Nephron (organoid): ENCODE data around the gene CHST8.
"Not testable (repeated sequence)": the region's sequence is repeated elsewhere in the genome, so short reads cannot be mapped to it uniquely, and the experiment has no call there.

Experiments
- H3K27ac Mint-ChIP-seq, 3 experiments: 2 replicates each; pipeline ENCODE4 v1.8.0; 2020; ENCODE audit warnings: mixed read lengths in 3 of 3, mild to moderate bottlenecking in 2 of 3, moderate library complexity in 1 of 3
- H3K27me3 Mint-ChIP-seq: 2 replicates; pipeline ENCODE4 v1.8.0; 2021; ENCODE audit warnings: low read depth, mild to moderate bottlenecking, moderate library complexity, mixed read lengths
- H3K36me3 Mint-ChIP-seq: 2 replicates; pipeline ENCODE4 v1.8.0; 2020; ENCODE audit warnings: low read depth, mixed read lengths
- H3K4me1 Mint-ChIP-seq: 2 replicates; pipeline ENCODE4 v1.8.0; 2020; ENCODE audit warnings: mixed read lengths
- H3K4me3 Mint-ChIP-seq, 3 experiments: 2 replicates each; pipeline ENCODE4 v1.8.0; 2020; ENCODE audit warnings: mild to moderate bottlenecking in 3 of 3, mixed read lengths in 3 of 3, moderate library complexity in 2 of 3
- H3K9me3 Mint-ChIP-seq: 2 replicates; pipeline ENCODE4 v1.8.0; 2020; ENCODE audit warnings: mixed read lengths
- TF ChIP-seq, protein P1 (sequence below), 3 experiments: fragments of 200-600 bp; sonication (generic); IDR thresholded peaks; one replicate each; pipeline ENCODE4 v1.5.0; 2021; ENCODE audit warnings: antibody characterized with exemption in 3 of 3; ENCODE audit not compliant: unreplicated experiment in 3 of 3

Gene CHST8

DNA sequence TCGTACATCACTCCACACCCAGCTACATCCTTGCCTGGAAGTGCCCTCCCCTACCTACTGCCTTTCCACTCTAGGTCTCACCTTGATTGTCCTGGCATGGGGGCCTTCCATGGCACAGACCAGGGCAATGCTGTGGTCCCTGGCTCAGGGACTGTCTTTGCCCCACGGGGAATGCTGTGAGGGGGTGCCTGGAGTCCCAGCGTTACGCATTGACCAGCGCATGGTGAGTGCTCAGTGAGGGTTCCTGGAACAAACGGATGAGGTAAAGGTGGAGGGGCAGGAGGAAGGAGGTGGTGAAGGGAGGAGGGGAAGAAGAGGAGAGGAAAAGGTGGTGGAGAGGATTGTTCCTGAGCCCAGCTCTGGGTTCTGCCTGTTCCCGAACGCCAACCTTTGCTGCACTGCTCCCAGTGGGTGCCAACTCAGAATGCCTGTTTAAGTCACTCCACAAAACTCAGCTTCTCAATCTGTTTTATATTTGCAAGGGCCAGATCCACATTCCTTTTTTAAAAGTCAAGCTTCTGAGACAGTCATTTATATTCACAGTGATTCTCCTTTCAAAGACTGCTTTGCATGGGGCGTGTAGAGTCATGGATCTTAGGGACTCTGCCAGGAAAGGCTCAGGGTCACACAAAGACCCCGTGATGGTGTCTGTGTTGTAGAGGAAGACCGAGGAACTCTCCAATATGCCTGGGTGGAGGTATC is 40.8 kb downstream of the CHST8 start:
- no peaks in the 10 kb centered on the region for H3K36me3 Mint-ChIP-seq
- H3K4me1 Mint-ChIP-seq, result no peaks in the 10 kb centered on the region
- TF ChIP-seq, protein P1, sequence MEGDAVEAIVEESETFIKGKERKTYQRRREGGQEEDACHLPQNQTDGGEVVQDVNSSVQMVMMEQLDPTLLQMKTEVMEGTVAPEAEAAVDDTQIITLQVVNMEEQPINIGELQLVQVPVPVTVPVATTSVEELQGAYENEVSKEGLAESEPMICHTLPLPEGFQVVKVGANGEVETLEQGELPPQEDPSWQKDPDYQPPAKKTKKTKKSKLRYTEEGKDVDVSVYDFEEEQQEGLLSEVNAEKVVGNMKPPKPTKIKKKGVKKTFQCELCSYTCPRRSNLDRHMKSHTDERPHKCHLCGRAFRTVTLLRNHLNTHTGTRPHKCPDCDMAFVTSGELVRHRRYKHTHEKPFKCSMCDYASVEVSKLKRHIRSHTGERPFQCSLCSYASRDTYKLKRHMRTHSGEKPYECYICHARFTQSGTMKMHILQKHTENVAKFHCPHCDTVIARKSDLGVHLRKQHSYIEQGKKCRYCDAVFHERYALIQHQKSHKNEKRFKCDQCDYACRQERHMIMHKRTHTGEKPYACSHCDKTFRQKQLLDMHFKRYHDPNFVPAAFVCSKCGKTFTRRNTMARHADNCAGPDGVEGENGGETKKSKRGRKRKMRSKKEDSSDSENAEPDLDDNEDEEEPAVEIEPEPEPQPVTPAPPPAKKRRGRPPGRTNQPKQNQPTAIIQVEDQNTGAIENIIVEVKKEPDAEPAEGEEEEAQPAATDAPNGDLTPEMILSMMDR (IDR thresholded peaks at IDR 0.05; ENCODE audit: unreplicated experiment in 3 of 3), result no peak
- no peak overlapping the region for H3K4me3 Mint-ChIP-seq
- no peak overlapping the region for H3K27ac Mint-ChIP-seq
- peaks cover 21% of the 10 kb centered on the region for H3K27me3 Mint-ChIP-seq
- no peaks in the 10 kb centered on the region for H3K9me3 Mint-ChIP-seq

DNA sequence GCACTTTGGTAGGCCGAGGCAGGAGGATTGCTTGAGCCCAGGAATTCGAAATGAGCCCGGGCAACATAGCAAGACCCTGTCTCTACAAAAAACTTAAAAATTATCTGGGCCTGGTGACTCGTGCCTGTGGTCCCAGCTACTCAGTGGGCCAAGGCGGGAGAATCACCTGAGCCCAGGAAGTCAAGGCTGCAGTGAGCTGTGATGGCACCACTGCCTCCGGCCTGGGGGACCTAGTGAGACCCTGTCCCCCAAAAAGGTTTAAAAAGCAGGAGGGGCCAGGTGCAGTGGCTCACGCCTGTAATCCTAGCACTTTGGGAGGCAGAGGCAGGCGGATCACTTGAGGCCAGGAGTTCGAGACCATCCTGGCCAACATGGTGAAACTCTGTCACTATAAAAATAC is 41.6 kb downstream of the CHST8 start:
- not testable (repeated sequence) for H3K4me1 Mint-ChIP-seq, H3K27ac Mint-ChIP-seq, H3K36me3 Mint-ChIP-seq, H3K4me3 Mint-ChIP-seq, H3K9me3 Mint-ChIP-seq
- peaks cover 29% of the 10 kb centered on the region for H3K27me3 Mint-ChIP-seq

DNA sequence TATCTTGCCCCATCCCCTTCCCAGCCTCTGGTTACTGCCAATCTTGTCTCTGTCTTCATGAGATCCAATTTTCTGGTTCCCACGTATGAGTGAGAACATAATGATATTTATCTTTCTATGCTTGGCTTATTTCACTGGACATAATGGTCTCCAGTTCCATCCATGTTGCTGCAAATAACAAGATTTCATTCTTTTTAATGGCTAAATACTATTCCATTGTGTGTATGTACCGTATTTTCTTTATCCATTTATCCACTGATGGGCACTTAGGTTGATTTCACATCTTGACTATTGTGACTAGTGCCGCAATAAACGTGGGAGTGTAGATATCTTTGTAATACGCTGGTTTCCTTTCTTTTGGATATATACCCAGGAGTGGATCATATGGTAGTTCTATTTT is 43.0 kb downstream of the CHST8 start:
- H3K36me3 Mint-ChIP-seq, result no peaks in the 10 kb centered on the region
- no peak overlapping the region for H3K27ac Mint-ChIP-seq
- no peak overlapping the region for H3K4me3 Mint-ChIP-seq
- no peaks in the 10 kb centered on the region for H3K4me1 Mint-ChIP-seq
- H3K9me3 Mint-ChIP-seq, result no peaks in the 10 kb centered on the region
- peaks cover 43% of the 10 kb centered on the region for H3K27me3 Mint-ChIP-seq
- TF ChIP-seq, protein P1 (IDR thresholded peaks at IDR 0.05; ENCODE audit: unreplicated experiment in 3 of 3), result no peak

DNA sequence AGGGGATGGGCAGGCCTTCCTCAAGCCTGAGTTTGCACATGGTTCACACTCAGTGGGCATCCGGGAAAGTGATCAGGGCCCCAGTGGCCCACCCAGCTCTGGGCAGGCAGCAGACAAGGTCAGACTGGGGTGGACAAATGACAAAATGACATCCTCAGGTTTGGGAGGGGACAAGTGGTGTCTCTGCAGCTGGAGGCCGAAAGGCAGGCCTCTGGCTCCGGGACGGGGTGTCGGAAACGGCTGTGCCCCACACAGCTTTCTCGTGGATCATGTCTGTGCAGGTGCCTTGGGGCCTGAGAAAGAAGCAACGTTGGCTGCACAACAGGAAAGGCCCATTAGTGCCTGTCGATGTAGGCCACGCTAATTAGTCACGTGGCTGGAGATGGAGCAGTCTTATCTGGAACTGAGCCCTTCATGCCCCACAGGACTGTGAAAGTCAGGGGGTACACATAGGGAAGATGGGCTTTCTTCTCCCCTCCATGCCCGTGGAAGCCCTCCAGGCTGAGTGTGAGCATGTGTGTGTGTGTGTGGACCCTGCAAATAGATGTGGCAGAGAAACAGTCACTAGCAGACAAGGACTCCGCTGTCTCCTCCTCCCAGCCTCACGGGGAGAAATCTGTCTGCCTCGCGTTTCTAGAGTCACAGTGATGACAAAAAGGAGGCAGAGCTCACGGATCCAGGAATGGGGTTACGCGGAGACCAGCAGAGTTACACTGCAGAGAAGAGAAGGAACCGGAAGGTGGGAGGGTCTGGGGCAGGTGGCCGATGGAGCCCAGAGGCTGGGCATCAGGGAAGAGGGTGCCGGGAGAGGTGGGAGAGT is 44.2 kb downstream of the CHST8 start:
- Mint-ChIP-seq H3K27ac (no peak overlapping the region), H3K9me3 (no peaks in the 10 kb centered on the region), H3K36me3 (no peaks in the 10 kb centered on the region), H3K27me3 (peaks cover 42% of the 10 kb centered on the region), H3K4me1 (no peaks in the 10 kb centered on the region), H3K4me3 (no peak overlapping the region)
- TF ChIP-seq, protein P1 (IDR thresholded peaks at IDR 0.05; ENCODE audit: unreplicated experiment in 3 of 3), result no peak

DNA sequence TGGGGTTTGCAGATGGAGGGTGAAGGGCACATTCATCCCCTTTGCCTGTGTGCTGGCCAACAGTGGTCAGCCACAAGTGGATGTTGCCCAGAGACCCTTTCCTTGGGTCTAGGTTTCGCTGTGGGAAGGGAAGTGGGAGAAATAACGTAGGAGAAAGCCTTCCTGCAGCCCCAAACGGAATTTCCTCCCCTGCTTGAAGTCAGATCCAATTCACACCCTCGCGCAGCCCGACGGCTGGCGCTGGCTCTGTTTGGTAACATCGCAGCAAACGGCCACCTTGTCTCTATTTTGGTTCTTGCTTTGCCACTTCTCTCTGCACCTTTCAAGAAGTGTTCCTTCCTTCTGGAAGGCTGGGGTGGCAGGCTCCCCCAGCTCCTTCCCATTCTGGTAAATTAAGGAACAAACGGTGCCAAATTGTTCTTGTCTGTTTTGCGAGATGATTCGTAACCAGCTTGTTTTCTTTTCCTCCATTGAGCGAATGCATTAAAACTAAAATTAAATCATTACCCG is 45.4 kb downstream of the CHST8 start:
- H3K4me3 Mint-ChIP-seq, result no peak overlapping the region
- peaks cover 50% of the 10 kb centered on the region for H3K27me3 Mint-ChIP-seq
- no peak overlapping the region for H3K27ac Mint-ChIP-seq
- H3K9me3 Mint-ChIP-seq, result no peaks in the 10 kb centered on the region
- no peaks in the 10 kb centered on the region for H3K4me1 Mint-ChIP-seq
- TF ChIP-seq, protein P1 (IDR thresholded peaks at IDR 0.05; ENCODE audit: unreplicated experiment in 3 of 3), result no peak
- no peaks in the 10 kb centered on the region for H3K36me3 Mint-ChIP-seq

DNA sequence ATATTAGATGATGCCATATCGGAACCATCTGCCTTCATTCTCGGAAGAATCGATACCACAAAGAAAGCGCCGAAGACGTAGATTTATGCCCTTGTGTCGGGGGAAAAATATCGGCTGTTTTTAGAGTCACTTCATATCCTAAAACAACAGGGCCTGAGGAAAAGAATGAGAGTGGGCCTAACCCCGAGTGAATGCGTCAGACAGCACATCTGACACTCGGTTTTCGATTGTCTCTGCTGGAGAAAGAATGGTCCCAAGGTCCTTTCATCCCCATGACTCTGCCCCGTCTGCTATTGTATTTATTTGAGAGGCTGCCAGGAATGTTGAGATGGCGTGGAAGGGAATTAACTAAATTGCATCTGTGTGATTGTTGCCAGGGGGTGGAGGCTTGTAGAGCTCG is 46.1 kb downstream of the CHST8 start:
- Mint-ChIP-seq H3K4me1 (no peaks in the 10 kb centered on the region), H3K27me3 (peaks cover 57% of the 10 kb centered on the region), H3K4me3 (no peak overlapping the region), H3K36me3 (no peaks in the 10 kb centered on the region), H3K27ac (no peak overlapping the region), H3K9me3 (no peaks in the 10 kb centered on the region)
- TF ChIP-seq, protein P1 (IDR thresholded peaks at IDR 0.05; ENCODE audit: unreplicated experiment in 3 of 3), result no peak
